Liver (tissue), 9 donors: ENCODE data around the gene TXLNA. TPM values are rescaled to one million over a fixed set of nuclear protein-coding genes. Genes with fewer than 3 reads are reported as not detected.

Experiments
- DNase-seq: peaks from one replicate; pipeline ENCODE4 v3.0.0-alpha.2; 2017; ENCODE audit warnings: low spot score
- H3K27ac ChIP-seq, 2 donors: one replicate each; pipeline ENCODE4 v1.7.0; 2013; ENCODE audit warnings: inconsistent platforms in 2 of 2, low read length in 2 of 2, control low read depth in 1 of 2, low read depth in 1 of 2, mild to moderate bottlenecking in 1 of 2
- H3K27me3 ChIP-seq, 4 donors: one replicate each; pipeline versions ENCODE4 v1.6.1 to v1.7.0; 2013; ENCODE audit warnings: low read length in 3 of 4, inconsistent platforms in 1 of 4, mild to moderate bottlenecking in 1 of 4, moderate library complexity in 1 of 4; ENCODE audit not compliant: control insufficient read depth in 4 of 4, insufficient read depth in 4 of 4
- H3K36me3 ChIP-seq, 4 donors: one replicate each; pipeline versions ENCODE4 v1.6.1 to v1.7.0; 2013; ENCODE audit warnings: low read length in 3 of 4, mild to moderate bottlenecking in 3 of 4, low read depth in 1 of 4, moderate library complexity in 1 of 4; ENCODE audit not compliant: control insufficient read depth in 4 of 4, insufficient read depth in 3 of 4
- H3K4me1 ChIP-seq, 4 donors: one replicate each; pipeline versions ENCODE4 v1.6.1 to v1.7.0; 2013; ENCODE audit warnings: low read length in 3 of 4, mild to moderate bottlenecking in 3 of 4, moderate library complexity in 1 of 4; ENCODE audit not compliant: control insufficient read depth in 4 of 4, insufficient read depth in 4 of 4
- H3K4me3 ChIP-seq, 3 donors: one replicate each; pipeline versions ENCODE4 v1.6.1 to v1.7.0; 2013; ENCODE audit warnings: low read length in 3 of 3, control low read depth in 1 of 3, low read depth in 1 of 3, mild to moderate bottlenecking in 1 of 3
- H3K9ac ChIP-seq, 2 donors: one replicate each; pipeline ENCODE4 v1.7.0; 2013; ENCODE audit warnings: low read length in 2 of 2, mild to moderate bottlenecking in 2 of 2, moderate library complexity in 2 of 2, control low read depth in 1 of 2, low read depth in 1 of 2
- H3K9me3 ChIP-seq, 4 donors: one replicate each; pipeline versions ENCODE4 v1.6.1 to v1.7.0; 2013; ENCODE audit warnings: low read length in 3 of 4; ENCODE audit not compliant: control insufficient read depth in 4 of 4
- ATF3 ChIP-seq: IDR thresholded peaks from 2 replicates; pipeline ENCODE4 v1.6.1; 2016; ENCODE audit warnings: antibody characterized with exemption
- CTCF ChIP-seq: fragments of 150-350 bp; IDR thresholded peaks from 2 replicates; pipeline ENCODE4 v1.5.1; 2017; ENCODE audit warnings: improper control_type of control experiment, low read depth, low read length; ENCODE audit not compliant: missing input control
- EGR1 ChIP-seq, 2 donors: IDR thresholded peaks; 2 replicates each; pipeline ENCODE4 v1.6.1; 2016 to 2018; ENCODE audit warnings: antibody characterized with exemption in 2 of 2, low read depth in 2 of 2
- FOXA1 ChIP-seq: IDR thresholded peaks from 2 replicates; pipeline ENCODE4 v1.6.1; 2016; ENCODE audit warnings: antibody characterized with exemption
- FOXA2 ChIP-seq: IDR thresholded peaks from 2 replicates; pipeline ENCODE4 v1.6.1; 2016; ENCODE audit warnings: antibody characterized with exemption
- GABPA ChIP-seq, 2 donors: IDR thresholded peaks in 1 of 2; conservative IDR thresholded peaks in 1 of 2; 2 replicates each; pipeline ENCODE4 v1.6.1; 2016; ENCODE audit warnings: antibody characterized with exemption in 2 of 2, mild to moderate bottlenecking in 1 of 2, moderate library complexity in 1 of 2
- HNF4A ChIP-seq, 2 donors: conservative IDR thresholded peaks; 2 replicates each; pipeline ENCODE4 v1.6.1; 2016; ENCODE audit warnings: antibody characterized with exemption in 2 of 2, mild to moderate bottlenecking in 2 of 2
- HNF4G ChIP-seq: IDR thresholded peaks from 2 replicates; pipeline ENCODE4 v1.6.1; 2016; ENCODE audit warnings: antibody characterized with exemption
- JUND ChIP-seq, 2 donors: IDR thresholded peaks; 2 replicates each; pipeline ENCODE4 v1.6.1; 2016; ENCODE audit warnings: antibody characterized with exemption in 2 of 2
- NR2F2 ChIP-seq: IDR thresholded peaks from 2 replicates; pipeline ENCODE4 v1.6.1; 2016; ENCODE audit warnings: antibody characterized with exemption
- RAD21 ChIP-seq, 2 donors: IDR thresholded peaks; 2 replicates each; pipeline ENCODE4 v1.6.1; 2016; ENCODE audit warnings: antibody characterized with exemption in 2 of 2, mild to moderate bottlenecking in 2 of 2
- REST ChIP-seq: IDR thresholded peaks from 2 replicates; pipeline ENCODE4 v1.6.1; 2016; ENCODE audit warnings: antibody characterized with exemption, mild to moderate bottlenecking
- RXRA ChIP-seq, 2 donors: IDR thresholded peaks; 2 replicates each; pipeline ENCODE4 v1.6.1; 2017 to 2018; ENCODE audit warnings: antibody characterized with exemption in 2 of 2, mild to moderate bottlenecking in 1 of 2
- SP1 ChIP-seq: IDR thresholded peaks from 2 replicates; pipeline ENCODE4 v1.6.1; 2018; ENCODE audit warnings: antibody characterized with exemption, mild to moderate bottlenecking
- TAF1 ChIP-seq: conservative IDR thresholded peaks from 2 replicates; pipeline ENCODE4 v1.6.1; 2016; ENCODE audit warnings: antibody characterized with exemption, mild to moderate bottlenecking
- YY1 ChIP-seq: IDR thresholded peaks from 2 replicates; pipeline ENCODE4 v1.6.1; 2016; ENCODE audit warnings: antibody characterized with exemption, mild to moderate bottlenecking
- ZBTB33 ChIP-seq: IDR thresholded peaks from 2 replicates; pipeline ENCODE4 v1.6.1; 2016; ENCODE audit warnings: antibody characterized with exemption
- WGBS: extraction: QIAGEN DNeasy Blood & Tissue Kit; methylation state at CpG from one replicate; pipeline ENCODE4 v1.1.7; 2013; 5-methylcytosine and 5-hydroxymethylcytosine counted together
- polyA plus RNA-seq, 2 donors: library from polyadenylated mRNA; stranded (reverse) in 1 of 2; unstranded in 1 of 2; fragments of 200-250 nt in 1 of 2; fragments of >200 nt in 1 of 2; fragmentation: Nextera tagmentation in 1 of 2; extraction: Ambion mirVana in 1 of 2; gene quantifications; one replicate each; pipeline versions ENCODE4 v1.2.1 to v1.2.3, GENCODE V29; 2013 to 2015
- total RNA-seq, 2 donors: library from RNA; depleted of rRNA; stranded (reverse); fragments of >200 nt; gene quantifications; one replicate each; pipeline ENCODE4 v1.2.3, GENCODE V29; 2014
- donor health status: healthy.
- donor health status: healthy.
- donor health status: healthy.
- donor health status: healthy.
- donor health status: healthy.

TXLNA gene
- total and polyA plus RNA-seq, 4 donors, result 17.9 to 46.7 (median 28.9) TPM

- Histone ChIP-seq H3K4me3 (no peak overlapping the region), H3K27me3 (no peaks in the 10 kb centered on the region), H3K9ac (no peak overlapping the region), H3K27ac (no peak overlapping the region), H3K9me3 (no peaks in the 10 kb centered on the region), H3K36me3 (peaks cover 5 to 56% (median 38%) of the 10 kb centered on the region in 4 donors), H3K4me1 (no peaks in the 10 kb centered on the region)
- TF ChIP-seq GABPA (IDR thresholded peaks at IDR 0.05 in 1 of 2, conservative IDR thresholded peaks at IDR 0.05 in 1 of 2) (no peak), FOXA1 (no peak), TAF1 (no peak), CTCF (no peak), YY1 (no peak), HNF4G (no peak), FOXA2 (no peak), NR2F2 (no peak), HNF4A (conservative IDR thresholded peaks at IDR 0.05) (no peak), ATF3 (no peak), ZBTB33 (no peak), SP1 (no peak)
- DNase-seq, result no peak
- WGBS, result 92% methylated on average over 5 of the region's 5 CpGs
Observed at GRCh38 chr1:32231843-32232432, 52.5 kb downstream of the TXLNA start.

- no peak for DNase-seq
- peaks cover 5 to 49% (median 32%) of the 10 kb centered on the region in 4 donors for H3K36me3 ChIP-seq
- H3K27ac ChIP-seq, result no peak overlapping the region
- 91% methylated on average over 8 of the region's 8 CpGs for WGBS
- H3K4me3 ChIP-seq, result no peak overlapping the region
- no peak overlapping the region for H3K9ac ChIP-seq
- no peaks in the 10 kb centered on the region for H3K4me1 ChIP-seq
- no peaks in the 10 kb centered on the region for H3K9me3 ChIP-seq
- TF ChIP-seq FOXA2, result no peak
- no peak for TF ChIP-seq NR2F2
- no peak for TF ChIP-seq HNF4G
- TF ChIP-seq FOXA1, result no peak
- no peak for TF ChIP-seq RXRA (IDR thresholded peaks at IDR 0.05)
- no peak for TF ChIP-seq GABPA (IDR thresholded peaks at IDR 0.05 in 1 of 2, conservative IDR thresholded peaks at IDR 0.05 in 1 of 2)
- TF ChIP-seq TAF1, result no peak
- no peak for TF ChIP-seq RAD21 (IDR thresholded peaks at IDR 0.05)
- no peak for TF ChIP-seq REST
- TF ChIP-seq EGR1 (IDR thresholded peaks at IDR 0.05; ENCODE audit: low read depth in 2 of 2), result no peak
- no peak for TF ChIP-seq SP1
- TF ChIP-seq CTCF, result no peak
- TF ChIP-seq ZBTB33, result no peak
- TF ChIP-seq JUND (IDR thresholded peaks at IDR 0.05), result no peak
- TF ChIP-seq ATF3, result no peak
- no peak for TF ChIP-seq YY1
- no peaks in the 10 kb centered on the region for H3K27me3 ChIP-seq
Observed at GRCh38 chr1:32232558-32233304, 53.3 kb downstream of the TXLNA start.
